Hepatocyte (in vitro differentiated cells): ENCODE data around the gene PRKAG2. TPM values are rescaled to one million over a fixed set of nuclear protein-coding genes. Genes with fewer than 3 reads are reported as not detected.
"Not testable (repeated sequence)": the region's sequence is repeated elsewhere in the genome, so short reads cannot be mapped to it uniquely, and the experiment has no call there.

Source experiments
- DNase-seq: peaks from one replicate; pipeline ENCODE4 v3.0.0-alpha.2; 2016; ENCODE audit warnings: low spot score
- H2AFZ ChIP-seq: fragments of 200-600 bp; sonication (generic); 2 replicates; pipeline ENCODE4 v1.6.0; 2016; ENCODE audit warnings: antibody characterized with exemption, mild to moderate bottlenecking
- H3K27ac ChIP-seq: fragments of 200-600 bp; sonication (generic); 2 replicates; pipeline ENCODE4 v1.5.1; 2016; ENCODE audit warnings: mild to moderate bottlenecking
- H3K27me3 ChIP-seq: fragments of 200-600 bp; sonication (generic); 2 replicates; pipeline ENCODE4 v1.6.1; 2016
- H3K36me3 ChIP-seq: fragments of 200-600 bp; sonication (generic); replicated peaks from 2 replicates; pipeline ENCODE4 v1.5.1; 2016; ENCODE audit warnings: low read depth; ENCODE audit not compliant: insufficient read depth
- H3K4me1 ChIP-seq: fragments of 200-600 bp; sonication (generic); 2 replicates; pipeline ENCODE4 v1.5.1; 2016; ENCODE audit warnings: mild to moderate bottlenecking, moderate library complexity; ENCODE audit not compliant: insufficient read depth
- H3K4me2 ChIP-seq: fragments of 200-600 bp; sonication (generic); 2 replicates; pipeline ENCODE4 v1.6.0; 2016
- H3K4me3 ChIP-seq: fragments of 200-600 bp; sonication (generic); 2 replicates; pipeline ENCODE4 v1.5.1; 2016; ENCODE audit warnings: mild to moderate bottlenecking
- H3K79me2 ChIP-seq: fragments of 200-600 bp; sonication (generic); 2 replicates; pipeline ENCODE4 v1.6.0; 2017; ENCODE audit warnings: mild to moderate bottlenecking
- H3K9me2 ChIP-seq: fragments of 200-600 bp; sonication (generic); replicated peaks from 2 replicates; pipeline ENCODE4 v1.6.0; 2017; ENCODE audit warnings: mild to moderate bottlenecking; ENCODE audit not compliant: insufficient read depth
- H3K9me3 ChIP-seq: fragments of 200-600 bp; sonication (generic); 2 replicates; pipeline ENCODE4 v1.5.1; 2016; ENCODE audit warnings: low read depth, mild to moderate bottlenecking
- H4K20me1 ChIP-seq: fragments of 200-600 bp; sonication (generic); 2 replicates; pipeline ENCODE4 v1.6.0; 2016; ENCODE audit warnings: mild to moderate bottlenecking; ENCODE audit not compliant: insufficient read depth, poor library complexity, severe bottlenecking
- EZH2 ChIP-seq: fragments of 200-600 bp; sonication (generic); IDR thresholded peaks from 2 replicates; pipeline ENCODE4 v1.6.1; 2016; ENCODE audit warnings: antibody characterized with exemption, mild to moderate bottlenecking, borderline replicate concordance
- EZH2phosphoT487 ChIP-seq: fragments of 200-600 bp; sonication (generic); IDR thresholded peaks from one replicate; pipeline ENCODE4 v1.6.1; 2018; ENCODE audit warnings: antibody characterized with exemption, mild to moderate bottlenecking, low read depth, moderate library complexity; ENCODE audit not compliant: unreplicated experiment, severe bottlenecking
- WGBS: methylation state at CpG from one replicate; pipeline ENCODE4 v1.1.6; 2016; ENCODE audit warnings: low lambda C conversion rate; ENCODE audit errors: missing lambda C conversion rate; 5-methylcytosine and 5-hydroxymethylcytosine counted together
- polyA plus RNA-seq: library from polyadenylated mRNA; unstranded; fragments of >200 nt; fragmentation: Nextera tagmentation; extraction: Ambion mirVana; gene quantifications from 2 replicates; pipeline ENCODE4 v1.2.1, GENCODE V29; 2016
- total RNA-seq: library from RNA; depleted of rRNA; stranded (reverse); fragments of >200 nt; gene quantifications from 2 replicates; pipeline ENCODE4 v1.2.3, GENCODE V29; 2014
- TF ChIP-seq, protein P1 (sequence below): fragments of 200-600 bp; sonication (generic); IDR thresholded peaks from 2 replicates; pipeline ENCODE4 v1.5.1; 2016; ENCODE audit warnings: antibody characterized with exemption, mild to moderate bottlenecking; ENCODE audit not compliant: poor library complexity

Gene PRKAG2
- total and polyA plus RNA-seq, 2 experiments from 2014 or later, result 17.8 to 23.4 TPM

DNA sequence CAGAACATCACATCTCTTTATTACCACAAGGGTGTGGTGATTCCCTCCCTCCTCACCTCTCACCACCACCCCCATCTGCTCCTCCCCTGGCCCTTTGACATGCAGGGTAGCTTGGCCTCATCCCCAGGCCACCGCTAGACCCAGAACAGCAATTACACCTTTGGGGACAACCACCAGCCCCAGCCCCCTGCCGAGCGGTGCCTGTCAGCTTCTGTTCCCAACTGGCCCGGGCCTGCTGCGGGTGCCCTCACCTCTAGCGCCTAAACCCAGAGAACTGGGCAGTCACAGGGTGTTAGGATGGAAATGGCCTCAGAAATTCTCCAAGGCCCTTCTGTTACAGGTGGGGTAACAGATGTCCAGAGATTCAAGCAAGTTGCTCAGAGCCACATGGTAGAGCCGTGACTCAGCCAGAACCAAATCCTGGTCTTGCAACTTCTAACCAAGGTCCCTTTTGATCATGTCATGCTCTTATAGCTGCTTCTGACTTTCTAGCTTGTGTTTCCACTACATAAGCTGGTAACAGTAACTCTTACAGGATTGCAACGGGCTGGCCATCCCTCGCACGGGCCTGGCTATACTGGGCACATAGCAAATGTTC is 78.0 kb downstream of the PRKAG2 start:
- 97% methylated on average over 10 of the region's 10 CpGs for WGBS
- Histone ChIP-seq H4K20me1 (no peaks in the 10 kb centered on the region), H3K79me2 (no peaks in the 10 kb centered on the region), H3K9me2 (no peaks in the 10 kb centered on the region), H3K9me3 (no peaks in the 10 kb centered on the region), H3K4me3 (no peak overlapping the region), H3K27ac (no peak overlapping the region), H3K36me3 (no peaks in the 10 kb centered on the region), H3K4me2 (no peak overlapping the region), H2AFZ (no peak overlapping the region), H3K4me1 (no peaks in the 10 kb centered on the region), H3K27me3 (no peaks in the 10 kb centered on the region)
- TF ChIP-seq, protein P1, sequence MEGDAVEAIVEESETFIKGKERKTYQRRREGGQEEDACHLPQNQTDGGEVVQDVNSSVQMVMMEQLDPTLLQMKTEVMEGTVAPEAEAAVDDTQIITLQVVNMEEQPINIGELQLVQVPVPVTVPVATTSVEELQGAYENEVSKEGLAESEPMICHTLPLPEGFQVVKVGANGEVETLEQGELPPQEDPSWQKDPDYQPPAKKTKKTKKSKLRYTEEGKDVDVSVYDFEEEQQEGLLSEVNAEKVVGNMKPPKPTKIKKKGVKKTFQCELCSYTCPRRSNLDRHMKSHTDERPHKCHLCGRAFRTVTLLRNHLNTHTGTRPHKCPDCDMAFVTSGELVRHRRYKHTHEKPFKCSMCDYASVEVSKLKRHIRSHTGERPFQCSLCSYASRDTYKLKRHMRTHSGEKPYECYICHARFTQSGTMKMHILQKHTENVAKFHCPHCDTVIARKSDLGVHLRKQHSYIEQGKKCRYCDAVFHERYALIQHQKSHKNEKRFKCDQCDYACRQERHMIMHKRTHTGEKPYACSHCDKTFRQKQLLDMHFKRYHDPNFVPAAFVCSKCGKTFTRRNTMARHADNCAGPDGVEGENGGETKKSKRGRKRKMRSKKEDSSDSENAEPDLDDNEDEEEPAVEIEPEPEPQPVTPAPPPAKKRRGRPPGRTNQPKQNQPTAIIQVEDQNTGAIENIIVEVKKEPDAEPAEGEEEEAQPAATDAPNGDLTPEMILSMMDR, result no peak
- TF ChIP-seq EZH2 (no peak), EZH2phosphoT487 (no peak)
- no peak for DNase-seq

DNA sequence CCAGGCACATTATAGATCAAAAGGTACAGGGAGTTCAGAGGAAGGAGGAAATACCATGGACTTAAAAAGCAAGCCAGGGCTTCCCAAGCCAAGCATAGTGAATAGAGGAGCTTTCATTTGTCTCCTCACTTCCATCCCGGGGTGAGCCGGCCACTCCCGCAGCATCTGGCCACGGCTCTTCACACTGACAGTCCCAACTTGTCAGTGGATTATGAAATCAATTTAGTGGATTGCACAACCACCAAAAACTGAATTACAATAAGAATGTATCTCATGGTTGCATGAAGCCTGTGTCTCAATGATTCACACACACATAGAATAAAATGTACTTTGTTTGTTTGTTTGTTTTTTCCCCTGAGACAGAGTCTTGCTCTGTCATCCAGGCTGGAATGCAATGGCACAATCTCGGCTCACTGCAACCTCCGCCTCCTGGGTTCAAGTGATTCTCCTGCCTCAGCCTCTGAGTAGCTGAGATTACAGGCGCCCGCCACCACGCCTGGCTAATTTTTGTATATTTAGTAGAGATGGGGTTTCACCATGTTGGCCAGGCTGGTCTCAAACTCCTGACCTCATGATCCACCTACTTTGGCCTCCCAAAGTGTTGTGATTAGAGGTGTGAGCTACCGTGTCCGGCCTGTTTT is 79.1 kb downstream of the PRKAG2 start:
- not testable (repeated sequence) for H3K4me2 ChIP-seq, H3K4me1 ChIP-seq

DNA sequence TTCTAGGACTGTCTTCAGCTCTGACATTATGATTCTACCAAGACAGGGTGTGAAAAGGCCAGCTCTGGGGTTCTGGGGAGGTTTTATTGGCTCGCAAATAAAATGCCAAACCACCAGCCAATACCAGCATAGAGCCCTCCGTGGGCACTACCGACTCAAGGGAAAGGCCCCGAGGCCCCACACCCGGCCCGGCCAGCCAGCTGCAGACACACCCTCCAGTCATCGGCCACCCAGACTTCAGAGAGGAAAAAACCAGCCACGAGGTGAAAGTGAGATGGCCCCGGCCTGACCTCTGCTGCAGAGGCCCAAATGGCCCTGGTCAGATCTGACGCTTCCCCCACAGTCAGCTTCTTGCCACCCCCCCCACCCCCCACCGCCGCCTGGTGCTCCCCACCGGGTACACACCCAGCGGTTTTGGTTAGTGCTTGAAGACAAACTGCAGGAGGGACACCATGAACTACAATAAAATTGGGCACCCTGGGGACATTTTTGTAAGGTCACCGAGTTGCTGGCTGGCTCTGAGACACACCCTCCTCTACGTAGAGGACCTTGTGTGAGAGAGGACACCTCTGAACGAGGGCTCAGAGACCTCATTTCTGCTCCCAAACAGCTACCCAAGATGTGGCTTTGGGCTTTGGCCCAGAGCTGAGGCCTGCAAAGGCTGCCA is 79.9 kb downstream of the PRKAG2 start:
- Histone ChIP-seq H3K36me3 (no peaks in the 10 kb centered on the region), H2AFZ (no peak overlapping the region), H3K9me2 (no peaks in the 10 kb centered on the region), H3K4me3 (no peak overlapping the region), H3K27ac (peak overlapping the region; percentile 34), H3K9me3 (no peaks in the 10 kb centered on the region), H3K4me2 (no peak overlapping the region), H4K20me1 (no peaks in the 10 kb centered on the region), H3K27me3 (no peaks in the 10 kb centered on the region), H3K4me1 (no peaks in the 10 kb centered on the region), H3K79me2 (no peaks in the 10 kb centered on the region)
- 67% methylated on average over 15 of the region's 17 CpGs for WGBS
- no peak for TF ChIP-seq EZH2
- TF ChIP-seq, protein P1, result no peak
- no peak for TF ChIP-seq EZH2phosphoT487
- DNase-seq, result no peak

More for the DNA sequence above, 79.1 kb downstream of the PRKAG2 start:
- not testable (repeated sequence) for H3K27ac ChIP-seq, H3K79me2 ChIP-seq, H3K4me3 ChIP-seq, H3K36me3 ChIP-seq, H4K20me1 ChIP-seq, H3K9me3 ChIP-seq, H3K27me3 ChIP-seq, DNase-seq, H2AFZ ChIP-seq, H3K9me2 ChIP-seq
- 86% methylated on average over 11 of the region's 11 CpGs for WGBS
